Neural cell (in vitro differentiated cells): ENCODE measurements around the gene AKIRIN2. TPM values are rescaled to one million over a fixed set of nuclear protein-coding genes. Genes with fewer than 3 reads are reported as not detected.

ENCODE experiments used
- H2AFZ ChIP-seq: fragments of 200-600, 300-800 bp; sonication (generic), shearing (Covaris generic); 2 replicates; pipeline ENCODE4 v1.6.0; 2014; ENCODE audit warnings: low read depth, mild to moderate bottlenecking, antibody characterized with exemption, low read length, moderate library complexity
- H3F3A ChIP-seq: fragments of 200-600 bp; shearing (Covaris generic); 2 replicates; pipeline ENCODE4 v1.6.1; 2016; ENCODE audit warnings: mild to moderate bottlenecking, moderate library complexity, mixed read lengths, antibody characterized with exemption, low read length; ENCODE audit not compliant: insufficient read depth, poor library complexity, severe bottlenecking
- H3K27ac ChIP-seq: fragments of 200-600, 300-800 bp; sonication (generic), shearing (Covaris generic); 2 replicates; pipeline ENCODE4 v1.5.1; 2014; ENCODE audit warnings: mild to moderate bottlenecking, low read length, moderate library complexity
- H3K27me3 ChIP-seq: fragments of 300-800, 200-600 bp; sonication (generic), shearing (Covaris generic); 2 replicates; pipeline ENCODE4 v1.6.0; 2014; ENCODE audit warnings: mild to moderate bottlenecking, low read depth, low read length, moderate library complexity; ENCODE audit not compliant: insufficient read depth
- H3K36me3 ChIP-seq: fragments of 300-800, 200-600 bp; sonication (generic), shearing (Covaris generic); 2 replicates; pipeline ENCODE4 v1.5.1; 2014; ENCODE audit warnings: mild to moderate bottlenecking, antibody characterized with exemption, low read length, moderate library complexity; ENCODE audit not compliant: insufficient read depth
- H3K4me2 ChIP-seq: fragments of 300-800, 200-600 bp; sonication (generic), shearing (Covaris generic); 2 replicates; pipeline ENCODE4 v1.6.0; 2014; ENCODE audit warnings: mild to moderate bottlenecking, low read length
- H3K4me3 ChIP-seq: fragments of 300-800, 200-600 bp; sonication (generic), shearing (Covaris generic); 2 replicates; pipeline ENCODE4 v1.5.1; 2014; ENCODE audit warnings: mild to moderate bottlenecking, low read length, moderate library complexity
- H3K79me2 ChIP-seq: fragments of 200-600 bp; shearing (Covaris generic); replicated peaks from 2 replicates; pipeline ENCODE4 v1.6.0; 2014; ENCODE audit warnings: mild to moderate bottlenecking, low read length, moderate library complexity; ENCODE audit not compliant: insufficient read depth
- H3K9ac ChIP-seq: fragments of 300-800, 200-600 bp; sonication (generic), shearing (Covaris generic); 2 replicates; pipeline ENCODE4 v1.6.1; 2016; ENCODE audit warnings: mild to moderate bottlenecking, low read length, mixed read lengths
- H3K9me2 ChIP-seq: fragments of 200-600 bp; shearing (Covaris generic); 2 replicates; pipeline ENCODE4 v1.6.1; 2016; ENCODE audit warnings: mild to moderate bottlenecking, low read length, mixed read lengths; ENCODE audit not compliant: insufficient read depth
- H3K9me3 ChIP-seq: fragments of 200-600, 300-800 bp; sonication (generic), shearing (Covaris generic); 2 replicates; pipeline ENCODE4 v1.6.1; 2016; ENCODE audit warnings: mild to moderate bottlenecking, mixed run types, low read length, moderate library complexity, mixed read lengths
- H4K20me1 ChIP-seq: fragments of 200-600 bp; shearing (Covaris generic); 2 replicates; pipeline ENCODE4 v1.6.1; 2016; ENCODE audit warnings: mild to moderate bottlenecking, mixed run types; ENCODE audit not compliant: insufficient read depth
- CTCF ChIP-seq: fragments of 450-650 bp; IDR thresholded peaks from 2 replicates; pipeline ENCODE4 v1.5.1; 2014; ENCODE audit warnings: antibody characterized with exemption, mild to moderate bottlenecking, moderate library complexity; ENCODE audit not compliant: poor library complexity, severe bottlenecking
- EP300 ChIP-seq: fragments of 450-650 bp; conservative IDR thresholded peaks from 2 replicates; pipeline ENCODE4 v1.6.1; 2014; ENCODE audit warnings: antibody characterized with exemption, mild to moderate bottlenecking, moderate library complexity; ENCODE audit not compliant: poor library complexity, severe bottlenecking
- EZH2 ChIP-seq: fragments of 200-600, 300-800 bp; shearing (Covaris generic), sonication (generic); IDR thresholded peaks from 2 replicates; pipeline ENCODE4 v1.6.1; 2014; ENCODE audit warnings: antibody characterized with exemption, low read length, borderline replicate concordance, mild to moderate bottlenecking; ENCODE audit not compliant: insufficient read depth, poor library complexity, severe bottlenecking
- MXI1 ChIP-seq: fragments of 450-650 bp; conservative IDR thresholded peaks from 2 replicates; pipeline ENCODE4 v1.6.1; 2014; ENCODE audit warnings: antibody characterized with exemption, mild to moderate bottlenecking; ENCODE audit not compliant: poor library complexity, severe bottlenecking
- POLR2AphosphoS5 ChIP-seq: IDR thresholded peaks from 2 replicates; pipeline ENCODE4 v1.6.1; 2012
- RAD21 ChIP-seq: fragments of 450-650 bp; conservative IDR thresholded peaks from 2 replicates; pipeline ENCODE4 v1.6.1; 2014; ENCODE audit warnings: antibody characterized with exemption, mild to moderate bottlenecking, moderate library complexity
- REST ChIP-seq: IDR thresholded peaks from 2 replicates; pipeline ENCODE4 v1.6.1; 2012; ENCODE audit warnings: borderline replicate concordance
- SMC3 ChIP-seq: fragments of 450-650 bp; conservative IDR thresholded peaks from 2 replicates; pipeline ENCODE4 v1.6.1; 2014; ENCODE audit warnings: antibody characterized with exemption, mild to moderate bottlenecking, moderate library complexity; ENCODE audit not compliant: poor library complexity
- TAF1 ChIP-seq: IDR thresholded peaks from 2 replicates; pipeline ENCODE4 v1.6.1; 2012; ENCODE audit warnings: low read depth
- polyA plus RNA-seq: library from polyadenylated mRNA; depleted of rRNA; stranded (reverse); fragments of >200 nt; gene quantifications from 2 replicates; pipeline ENCODE4 v1.2.3, GENCODE V29; 2014

AKIRIN2 gene
- polyA plus RNA-seq, 1 donor from 2014 or later, result 82.8 TPM

GRCh38 chr6:87667032-87667431 lies 35.0 kb downstream of the AKIRIN2 start:
- H3K9me3 ChIP-seq, result no peaks in the 10 kb centered on the region
- no peak overlapping the region for H3K4me3 ChIP-seq
- H3K9ac ChIP-seq, result no peak overlapping the region
- no peaks in the 10 kb centered on the region for H3K27me3 ChIP-seq
- H3K79me2 ChIP-seq, result no peaks in the 10 kb centered on the region
- no peak overlapping the region for H3K4me2 ChIP-seq
- H3K36me3 ChIP-seq, result no peaks in the 10 kb centered on the region
- H4K20me1 ChIP-seq, result no peaks in the 10 kb centered on the region
- H3K9me2 ChIP-seq, result no peaks in the 10 kb centered on the region
- no peaks in the 10 kb centered on the region for H3F3A ChIP-seq
- no peak for TF ChIP-seq CTCF
- TF ChIP-seq SMC3, result no peak
- TF ChIP-seq RAD21, result no peak
- no peak for TF ChIP-seq REST
- no peak for TF ChIP-seq MXI1
- no peak for TF ChIP-seq POLR2AphosphoS5
- no peak for TF ChIP-seq EZH2
- TF ChIP-seq EP300, result no peak
- no peak for TF ChIP-seq TAF1
- H2AFZ ChIP-seq, result no peak overlapping the region
- no peak overlapping the region for H3K27ac ChIP-seq

GRCh38 chr6:87664921-87665485 lies 37.0 kb downstream of the AKIRIN2 start:
- no peak overlapping the region for H3K4me2 ChIP-seq

More at GRCh38 chr6:87664921-87665485, 37.0 kb downstream of the AKIRIN2 start:
- Histone ChIP-seq H3K27me3 (no peaks in the 10 kb centered on the region), H3K4me3 (no peak overlapping the region), H3K36me3 (peaks cover 4% of the 10 kb centered on the region), H4K20me1 (no peaks in the 10 kb centered on the region), H3K27ac (no peak overlapping the region), H2AFZ (no peak overlapping the region), H3K79me2 (no peaks in the 10 kb centered on the region), H3K9ac (no peak overlapping the region), H3F3A (no peaks in the 10 kb centered on the region), H3K9me3 (no peaks in the 10 kb centered on the region), H3K9me2 (no peaks in the 10 kb centered on the region)
- TF ChIP-seq EZH2, result no peak
- no peak for TF ChIP-seq CTCF
- no peak for TF ChIP-seq SMC3
- TF ChIP-seq EP300, result no peak
- TF ChIP-seq TAF1, result no peak
- no peak for TF ChIP-seq REST
- TF ChIP-seq MXI1, result no peak
- TF ChIP-seq RAD21, result no peak
- TF ChIP-seq POLR2AphosphoS5, result no peak
